Fibroblast of lung (primary cell): Measurements from ENCODE around the gene KLHL10. TPM values are rescaled to one million over a fixed set of nuclear protein-coding genes. Genes with fewer than 3 reads are reported as not detected.

Experiments used
- DNase-seq, 2 donors: peaks; one replicate each; pipeline versions ENCODE4 v3.0.0 to v3.0.0-alpha.2; 2010; ENCODE audit warnings: low read depth in 2 of 2
- H2AFZ ChIP-seq: 2 replicates; pipeline ENCODE4 v1.5.1; 2012; ENCODE audit warnings: low read length, control low read depth, inconsistent platforms
- H3K27ac ChIP-seq: 2 replicates; pipeline ENCODE4 v1.5.1; 2011; ENCODE audit warnings: low read length, control low read depth; ENCODE audit not compliant: insufficient read depth
- H3K27me3 ChIP-seq: 2 replicates; pipeline ENCODE4 v1.5.1; 2011; ENCODE audit warnings: mild to moderate bottlenecking, low read length; ENCODE audit not compliant: control insufficient read depth, insufficient read depth
- H3K36me3 ChIP-seq: 2 replicates; pipeline ENCODE4 v1.5.1; 2011; ENCODE audit warnings: low read length; ENCODE audit not compliant: control insufficient read depth, insufficient read depth
- H3K4me1 ChIP-seq: 2 replicates; pipeline ENCODE4 v1.5.1; 2011; ENCODE audit warnings: low read length; ENCODE audit not compliant: control insufficient read depth, insufficient read depth; ENCODE audit errors: extremely low read depth
- H3K4me2 ChIP-seq: 2 replicates; pipeline ENCODE4 v1.5.1; 2011; ENCODE audit warnings: low read length, control low read depth; ENCODE audit not compliant: insufficient read depth; ENCODE audit errors: extremely low read depth
- H3K4me3 ChIP-seq, 4 experiments: fragments of 200-600 bp in 1 of 4; sonication (generic) in 1 of 4; replicated peaks in 1 of 4; 2 replicates each; pipeline ENCODE4 v1.5.1; 2011 to 2016; ENCODE audit warnings: low read length in 4 of 4, low read depth in 3 of 4, mild to moderate bottlenecking in 3 of 4, control low read depth in 2 of 4, inconsistent platforms in 1 of 4, mixed read lengths in 1 of 4; ENCODE audit not compliant: insufficient read depth in 1 of 4; ENCODE audit errors: control extremely low read depth in 1 of 4
- H3K79me2 ChIP-seq: 2 replicates; pipeline ENCODE4 v1.5.1; 2012; ENCODE audit warnings: mild to moderate bottlenecking, low read length, inconsistent platforms; ENCODE audit not compliant: control insufficient read depth, insufficient read depth
- H3K9ac ChIP-seq: 2 replicates; pipeline ENCODE4 v1.5.1; 2011; ENCODE audit warnings: mild to moderate bottlenecking, low read length, control low read depth; ENCODE audit not compliant: insufficient read depth
- H3K9me3 ChIP-seq: 2 replicates; pipeline ENCODE4 v1.5.1; 2012; ENCODE audit warnings: low read depth, low read length; ENCODE audit not compliant: control insufficient read depth, insufficient read depth
- H4K20me1 ChIP-seq: 2 replicates; pipeline ENCODE4 v1.5.1; 2011; ENCODE audit warnings: low read length; ENCODE audit not compliant: control insufficient read depth, insufficient read depth; ENCODE audit errors: extremely low read depth
- CTCF ChIP-seq, 2 donors: IDR thresholded peaks in 1 of 2; conservative IDR thresholded peaks in 1 of 2; 1 replicate in 1 of 2; 2 replicates in 1 of 2; pipeline ENCODE4 v1.5.1; 2011 to 2012; ENCODE audit warnings: low read length in 2 of 2, control low read depth in 1 of 2, inconsistent platforms in 1 of 2, low read depth in 1 of 2, mild to moderate bottlenecking in 1 of 2
- EZH2 ChIP-seq: IDR thresholded peaks from 2 replicates; pipeline ENCODE4 v1.5.1; 2012; ENCODE audit warnings: low read length, control low read depth, mild to moderate bottlenecking; ENCODE audit errors: missing control alignments
- polyA plus RNA-seq, 2 donors: library from polyadenylated mRNA; depleted of rRNA in 1 of 2; stranded (reverse) in 1 of 2; unstranded in 1 of 2; fragments of >200 nt; gene quantifications; 2 replicates each; pipeline ENCODE4 v1.2.1, GENCODE V29; 2011 to 2012; ENCODE audit warnings: missing spikeins in 1 of 2
- total RNA-seq: library from RNA; depleted of rRNA; stranded (reverse); fragments of >200 nt; gene quantifications from 2 replicates; pipeline ENCODE4 v1.2.1, GENCODE V29; 2014

KLHL10 gene
- total and polyA plus RNA-seq, 2 donors (not counting 1 experiment from before 2014, with no cell fraction given) = 0.33 TPM

DNA sequence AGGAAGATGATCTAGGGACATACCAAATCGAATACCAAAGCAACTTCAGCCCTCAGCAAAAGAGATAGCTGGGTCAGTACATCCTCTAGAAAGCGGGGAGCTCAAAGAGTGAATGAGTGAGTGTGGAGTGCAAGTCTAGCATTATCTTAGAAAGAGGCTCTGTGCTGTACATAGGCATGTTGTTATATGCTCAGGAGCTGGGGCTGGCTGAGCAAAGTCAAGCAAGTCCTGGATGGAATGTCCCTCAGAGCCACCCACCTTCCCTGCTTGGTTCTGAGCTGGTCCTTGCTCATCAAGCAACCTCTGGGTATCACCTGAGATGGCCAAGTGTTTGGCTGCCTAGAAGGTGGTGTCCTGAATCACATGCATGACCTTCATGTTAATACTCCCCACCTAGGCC is 32.5 kb downstream of the KLHL10 start:
- H2AFZ ChIP-seq = no peak overlapping the region
- H3K27ac ChIP-seq = no peak overlapping the region
- no peak overlapping the region for H3K9ac ChIP-seq
- no peak overlapping the region for H3K4me3 ChIP-seq
- DNase-seq = no peak
- no peak overlapping the region for H3K4me2 ChIP-seq
- TF ChIP-seq EZH2 (no peak), CTCF (conservative IDR thresholded peaks at IDR 0.05 in 1 of 2, IDR thresholded peaks at IDR 0.05 in 1 of 2; ENCODE audit: low read depth in 1 of 2, low read length in 2 of 2) (no peak)
- H3K9me3 ChIP-seq = no peaks in the 10 kb centered on the region
- H3K27me3 ChIP-seq = no peaks in the 10 kb centered on the region
- peaks cover 28% of the 10 kb centered on the region for H3K36me3 ChIP-seq
- no peaks in the 10 kb centered on the region for H3K79me2 ChIP-seq
- no peaks in the 10 kb centered on the region for H4K20me1 ChIP-seq
- H3K4me1 ChIP-seq = no peaks in the 10 kb centered on the region

- Histone ChIP-seq H3K36me3 (peaks cover 28% of the 10 kb centered on the region), H3K27ac (no peak overlapping the region), H3K27me3 (no peaks in the 10 kb centered on the region), H3K9me3 (no peaks in the 10 kb centered on the region), H3K4me3 (no peak overlapping the region), H4K20me1 (no peaks in the 10 kb centered on the region), H3K4me2 (no peak overlapping the region), H3K79me2 (no peaks in the 10 kb centered on the region), H2AFZ (no peak overlapping the region), H3K9ac (no peak overlapping the region), H3K4me1 (no peaks in the 10 kb centered on the region)
- DNase-seq = no peak
- TF ChIP-seq CTCF (conservative IDR thresholded peaks at IDR 0.05 in 1 of 2, IDR thresholded peaks at IDR 0.05 in 1 of 2; ENCODE audit: low read depth in 1 of 2, low read length in 2 of 2) = no peak
- no peak for TF ChIP-seq EZH2
Observed at GRCh38 chr17:41870627-41871026, 33.0 kb downstream of the KLHL10 start.

DNA sequence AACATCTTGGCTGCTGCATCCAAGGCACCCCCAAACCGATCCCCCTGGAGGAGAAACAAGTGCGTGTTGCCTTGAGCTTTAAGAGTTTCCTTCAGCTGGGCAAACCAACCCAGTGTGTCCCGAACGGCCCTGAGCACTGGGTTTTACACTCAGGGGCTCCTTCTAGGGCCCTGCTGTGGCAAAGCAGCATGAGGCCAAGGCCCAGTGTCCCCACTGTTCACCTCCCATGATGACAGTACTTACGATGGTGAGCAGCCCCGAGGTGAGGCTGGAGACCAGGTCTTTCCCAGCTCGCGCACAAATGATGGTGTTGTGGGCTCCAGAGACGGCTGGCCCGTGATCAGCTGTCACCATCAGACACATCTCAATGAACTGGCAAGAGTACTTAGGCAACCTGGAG is 34.2 kb downstream of the KLHL10 start:
- Histone ChIP-seq H3K4me1 (no peaks in the 10 kb centered on the region), H3K36me3 (peaks cover 26% of the 10 kb centered on the region), H3K4me3 (no peak overlapping the region), H3K27me3 (no peaks in the 10 kb centered on the region), H3K9ac (no peak overlapping the region), H3K79me2 (no peaks in the 10 kb centered on the region), H3K4me2 (no peak overlapping the region), H4K20me1 (no peaks in the 10 kb centered on the region), H3K9me3 (no peaks in the 10 kb centered on the region), H3K27ac (no peak overlapping the region), H2AFZ (no peak overlapping the region)
- TF ChIP-seq CTCF (conservative IDR thresholded peaks at IDR 0.05 in 1 of 2, IDR thresholded peaks at IDR 0.05 in 1 of 2; ENCODE audit: low read depth in 1 of 2, low read length in 2 of 2) = no peak
- TF ChIP-seq EZH2 = no peak
- no peak for DNase-seq
